Stomach (tissue), 4 donors: ENCODE data around the gene XIRP2.

ENCODE experiments used
- POLR2A ChIP-seq, 4 donors: fragments of 450-650 bp; IDR thresholded peaks; one replicate each; pipeline ENCODE4 v1.6.1; 2016; ENCODE audit warnings: antibody characterized with exemption in 4 of 4, control low read depth in 2 of 4, mild to moderate bottlenecking in 1 of 4, moderate library complexity in 1 of 4
- TF ChIP-seq, protein P1 (sequence below), 7 experiments: fragments of 450-650 bp in 4 of 7; fragments of 200-600 bp in 3 of 7; sonication (generic) in 3 of 7; IDR thresholded peaks; one replicate each; pipeline ENCODE4 v1.5.1; 2016 to 2019; ENCODE audit warnings: antibody characterized with exemption in 7 of 7, control low read depth in 2 of 7, mild to moderate bottlenecking in 1 of 7

DNA sequence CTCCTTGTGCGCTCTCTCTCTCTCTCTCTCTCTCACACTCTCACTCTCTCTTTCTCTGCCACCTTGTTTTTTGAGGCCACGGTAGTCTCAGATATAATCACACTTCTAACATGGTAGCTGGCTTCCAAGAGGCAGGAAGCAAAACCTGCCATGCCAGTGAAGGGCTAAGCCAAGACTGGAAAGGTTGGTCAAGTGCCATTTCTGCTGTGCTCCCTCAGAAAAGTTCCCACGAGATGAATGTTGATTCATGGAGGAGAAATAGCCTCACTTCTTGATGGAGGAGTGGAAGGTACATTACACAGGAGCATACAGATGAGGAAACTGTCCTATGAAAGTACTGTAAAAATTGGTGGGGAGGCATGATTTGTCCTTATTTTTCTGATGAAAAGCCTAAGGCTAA lies 237.9 kb downstream of the XIRP2 start:
- TF ChIP-seq, protein P1, sequence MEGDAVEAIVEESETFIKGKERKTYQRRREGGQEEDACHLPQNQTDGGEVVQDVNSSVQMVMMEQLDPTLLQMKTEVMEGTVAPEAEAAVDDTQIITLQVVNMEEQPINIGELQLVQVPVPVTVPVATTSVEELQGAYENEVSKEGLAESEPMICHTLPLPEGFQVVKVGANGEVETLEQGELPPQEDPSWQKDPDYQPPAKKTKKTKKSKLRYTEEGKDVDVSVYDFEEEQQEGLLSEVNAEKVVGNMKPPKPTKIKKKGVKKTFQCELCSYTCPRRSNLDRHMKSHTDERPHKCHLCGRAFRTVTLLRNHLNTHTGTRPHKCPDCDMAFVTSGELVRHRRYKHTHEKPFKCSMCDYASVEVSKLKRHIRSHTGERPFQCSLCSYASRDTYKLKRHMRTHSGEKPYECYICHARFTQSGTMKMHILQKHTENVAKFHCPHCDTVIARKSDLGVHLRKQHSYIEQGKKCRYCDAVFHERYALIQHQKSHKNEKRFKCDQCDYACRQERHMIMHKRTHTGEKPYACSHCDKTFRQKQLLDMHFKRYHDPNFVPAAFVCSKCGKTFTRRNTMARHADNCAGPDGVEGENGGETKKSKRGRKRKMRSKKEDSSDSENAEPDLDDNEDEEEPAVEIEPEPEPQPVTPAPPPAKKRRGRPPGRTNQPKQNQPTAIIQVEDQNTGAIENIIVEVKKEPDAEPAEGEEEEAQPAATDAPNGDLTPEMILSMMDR (IDR thresholded peaks at IDR 0.05), result no peak
- TF ChIP-seq POLR2A (IDR thresholded peaks at IDR 0.05), result no peak
